GM19025 (cell line): ENCODE measurements around the gene PGBD5.
A peak's percentile ranks its signal among the peaks of the same experiment; 100 is the strongest.

ENCODE experiments used
- ATAC-seq: cut with Tn5 transposase; IDR thresholded peaks from one replicate; pipeline ENCODE4 v1.9.1; 2021; ENCODE audit warnings: mild to moderate bottlenecking, low read depth, moderate library complexity; ENCODE audit not compliant: unreplicated experiment

The PGBD5 gene

DNA sequence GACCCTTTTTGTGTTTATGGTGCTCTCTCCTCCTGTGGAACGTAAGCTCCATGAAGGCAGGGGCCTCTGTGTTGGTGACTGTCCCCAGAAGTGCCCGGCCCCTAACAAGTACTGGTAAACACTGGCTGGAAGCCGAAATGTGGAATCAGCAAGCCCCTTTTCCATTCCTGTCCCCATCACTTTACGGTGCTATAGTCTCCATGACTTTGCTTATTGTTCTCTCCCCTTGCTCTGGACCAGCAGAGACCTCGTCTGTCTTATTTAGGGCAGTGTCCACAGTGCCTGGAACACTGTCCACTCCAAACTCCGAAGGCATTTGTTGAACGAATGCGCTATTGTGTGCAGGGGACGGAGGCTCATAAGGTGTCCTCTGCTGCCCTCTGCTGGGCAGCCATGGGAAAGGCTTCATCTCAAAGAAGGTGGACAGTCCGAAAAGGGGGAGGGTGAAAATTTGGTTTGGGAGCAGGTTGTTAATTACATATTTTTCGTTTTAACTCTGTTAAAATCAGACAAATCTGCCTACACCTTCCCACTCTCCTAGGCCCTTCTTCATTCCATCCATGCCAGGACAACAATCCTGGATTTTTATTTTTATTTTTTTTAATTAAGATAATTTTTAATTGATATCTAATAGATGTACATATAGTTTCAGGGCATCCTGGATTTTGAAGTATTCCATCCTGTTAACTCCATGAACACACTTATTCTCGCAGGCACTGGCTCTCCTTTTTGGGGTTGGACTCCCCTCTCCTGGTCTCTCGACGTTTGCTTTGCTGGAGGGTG, 115.6 kb downstream of the PGBD5 start:
- no peak for ATAC-seq

DNA sequence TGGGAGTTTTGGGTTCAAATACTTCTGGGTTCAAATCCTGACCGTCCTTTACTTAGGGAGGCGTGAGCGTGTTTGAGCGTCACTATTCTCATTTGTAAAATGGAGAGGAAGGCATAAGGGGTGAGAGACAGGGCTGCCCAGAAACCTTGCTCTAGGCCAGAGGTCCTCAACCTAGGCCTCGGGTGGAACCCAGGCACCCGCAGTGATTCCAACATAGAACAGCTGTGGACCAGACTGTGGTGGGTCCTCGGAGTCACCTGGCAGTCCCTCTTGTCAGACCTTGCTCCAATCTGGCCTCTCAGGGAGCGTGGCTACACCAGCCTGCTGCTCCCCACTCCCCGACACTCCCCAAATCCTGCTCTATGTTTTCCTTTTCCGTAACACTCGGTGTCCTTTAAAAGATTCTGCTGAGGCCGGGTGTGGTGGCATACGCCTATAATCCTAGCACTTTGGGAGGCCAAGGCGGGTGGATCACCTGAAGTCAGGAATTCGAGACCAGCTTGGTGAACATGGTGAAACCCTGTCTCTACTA, 116.4 kb downstream of the PGBD5 start:
- no peak for ATAC-seq

DNA sequence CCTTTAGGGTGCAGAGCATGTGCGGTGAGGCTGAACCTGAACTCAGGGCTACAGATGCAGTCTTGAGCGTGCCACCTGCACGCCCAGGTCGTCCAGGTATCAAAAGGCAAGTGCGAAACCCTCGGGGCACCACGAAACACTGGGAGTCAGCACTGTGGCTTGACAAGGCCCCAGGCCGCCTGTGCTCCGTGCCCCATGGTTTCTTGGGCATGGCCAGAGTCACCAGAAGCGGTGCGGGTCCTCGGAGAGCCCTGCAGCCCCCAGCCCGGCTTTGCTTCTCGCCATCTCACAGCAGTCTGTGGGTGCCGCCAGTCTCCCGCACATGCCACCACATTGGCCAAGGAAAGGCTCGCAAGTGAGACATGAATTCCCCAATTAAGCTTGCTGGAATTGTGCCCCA, 117.3 kb downstream of the PGBD5 start:
- ATAC-seq: no peak

DNA sequence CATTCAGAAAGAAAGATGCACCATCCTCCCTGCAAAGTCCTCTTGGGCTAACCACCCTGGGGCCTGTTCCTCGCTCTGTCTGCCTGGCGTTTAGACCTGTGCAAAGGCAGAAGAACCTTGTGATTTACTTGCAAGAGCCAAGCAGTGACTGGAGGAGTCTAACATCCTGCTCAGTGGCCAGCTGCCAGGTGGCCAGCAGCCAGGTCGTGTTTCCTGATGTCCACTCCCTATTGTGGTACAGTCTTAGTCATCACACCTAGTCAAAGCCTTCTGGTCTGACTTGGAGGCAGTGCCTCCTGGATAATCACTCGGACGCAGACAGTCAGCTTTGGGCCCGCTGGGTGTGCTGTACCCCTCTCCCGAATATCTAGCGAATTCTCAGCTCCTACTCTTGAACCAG, 118.1 kb downstream of the PGBD5 start:
- ATAC-seq: no peak

DNA sequence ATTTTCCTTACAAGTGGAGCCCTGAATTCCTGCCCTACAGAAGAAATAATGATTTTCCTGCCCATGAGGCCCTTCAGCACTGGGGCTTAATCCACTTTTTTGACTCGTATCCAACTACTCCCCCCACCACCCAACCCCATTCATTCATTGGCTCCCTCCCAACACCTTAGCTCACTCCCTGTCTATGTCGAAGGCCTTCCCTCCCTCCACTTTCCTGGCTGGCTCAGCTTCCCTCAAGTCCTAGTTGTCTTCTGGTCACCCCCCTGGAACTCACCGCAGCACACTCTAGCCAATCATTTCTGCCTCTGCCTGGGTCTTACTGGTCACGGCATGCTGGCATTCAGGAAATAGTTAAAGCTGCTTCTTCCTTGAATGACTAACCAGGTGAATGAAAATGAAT, 118.9 kb downstream of the PGBD5 start:
- ATAC-seq: no peak

DNA sequence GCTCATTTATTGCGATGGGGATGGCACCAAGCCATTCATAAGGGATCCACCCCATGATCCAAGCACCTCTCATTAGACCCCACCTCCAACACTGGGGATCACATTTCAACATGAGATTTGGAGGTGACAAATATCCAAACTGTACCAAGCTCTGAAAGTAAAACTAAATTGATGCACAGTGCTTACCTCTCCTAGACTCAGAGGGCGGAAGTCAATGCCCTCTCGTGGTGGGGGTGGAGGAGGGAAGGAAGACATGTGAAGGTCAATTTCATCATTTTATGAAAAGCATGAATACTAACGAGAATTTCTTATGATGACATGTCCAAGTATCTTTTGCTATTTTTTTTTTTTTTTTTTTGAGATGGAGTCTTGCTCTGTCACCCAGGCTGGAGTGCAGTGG, 120.0 kb downstream of the PGBD5 start:
- peak; percentile 70 for ATAC-seq

DNA sequence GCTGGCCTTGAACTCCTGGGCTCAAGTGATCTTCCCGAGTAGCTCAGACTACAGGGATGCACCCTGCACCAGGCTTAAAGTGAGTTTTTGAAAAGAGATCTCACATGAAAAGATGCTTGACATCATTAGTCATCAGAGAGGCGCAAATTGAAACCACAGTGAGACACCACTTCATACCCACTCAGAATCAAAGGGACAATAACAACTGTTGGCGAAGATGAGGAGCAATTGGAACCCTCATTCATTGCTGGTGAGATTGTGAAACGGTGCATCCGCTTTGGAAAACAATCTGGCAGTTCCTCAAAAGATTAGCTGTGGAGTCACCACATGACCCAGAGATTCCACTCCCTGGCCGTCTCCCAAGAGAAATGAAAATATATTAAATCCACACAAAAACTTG, 122.3 kb downstream of the PGBD5 start:
- ATAC-seq: no peak

DNA sequence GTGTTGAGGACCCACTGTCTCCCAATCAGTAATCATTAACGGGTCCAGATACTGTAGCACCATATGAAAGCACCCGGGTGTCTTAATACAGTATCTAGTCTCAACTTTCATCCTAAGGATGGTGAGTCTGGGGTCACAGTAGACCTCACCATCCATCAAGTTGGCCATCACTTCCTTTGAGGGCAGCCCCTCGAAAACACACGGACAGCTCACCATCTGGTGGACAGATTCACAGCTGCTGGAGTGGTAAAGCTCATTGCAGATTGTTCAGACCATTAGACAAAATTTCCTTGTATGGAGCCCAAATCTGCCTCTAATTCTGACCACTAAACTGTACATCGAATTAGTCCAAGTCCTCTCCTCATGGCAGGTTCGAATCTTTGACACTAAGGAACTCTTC, 123.1 kb downstream of the PGBD5 start:
- no peak for ATAC-seq

DNA sequence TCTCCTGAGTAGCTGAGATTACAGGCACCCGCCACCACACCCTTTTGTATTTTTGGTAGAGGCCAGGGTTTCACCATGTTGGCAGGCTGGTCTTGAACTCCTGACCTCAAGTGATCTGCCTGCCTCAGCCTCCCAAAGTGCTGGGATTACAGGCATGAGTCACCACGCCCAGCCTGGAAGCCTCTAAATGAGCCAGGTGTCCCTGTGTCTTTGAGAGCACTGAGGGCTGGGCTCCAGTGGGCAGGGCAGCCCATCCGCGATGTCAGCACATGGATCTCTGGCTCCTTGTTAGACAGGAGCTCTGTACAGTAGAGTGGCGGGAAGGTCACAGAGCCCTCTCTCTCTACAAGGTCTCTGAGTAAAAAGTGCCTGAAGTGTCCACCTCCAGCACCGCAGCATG, 124.3 kb downstream of the PGBD5 start:
- no peak for ATAC-seq

DNA sequence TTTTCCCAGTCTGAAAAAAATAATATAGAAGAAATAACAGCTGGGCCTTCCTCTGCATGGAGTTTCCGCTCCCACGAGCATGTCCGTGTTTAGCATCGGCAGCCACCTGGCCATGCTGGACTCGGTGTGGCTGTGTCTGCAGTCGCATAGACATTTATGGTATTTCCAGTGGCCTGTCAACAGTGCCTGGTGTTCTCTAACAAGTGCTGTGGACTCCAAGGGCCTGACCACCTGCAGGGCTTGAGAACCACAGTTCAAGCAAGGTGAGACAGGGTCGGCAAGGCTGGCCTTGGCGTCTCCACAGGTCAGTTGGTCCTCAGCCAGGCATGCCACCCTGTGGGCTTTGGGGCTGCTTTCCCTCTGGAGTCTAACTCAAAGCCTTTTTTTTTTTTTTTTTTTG, 124.8 kb downstream of the PGBD5 start:
- ATAC-seq: no peak

DNA sequence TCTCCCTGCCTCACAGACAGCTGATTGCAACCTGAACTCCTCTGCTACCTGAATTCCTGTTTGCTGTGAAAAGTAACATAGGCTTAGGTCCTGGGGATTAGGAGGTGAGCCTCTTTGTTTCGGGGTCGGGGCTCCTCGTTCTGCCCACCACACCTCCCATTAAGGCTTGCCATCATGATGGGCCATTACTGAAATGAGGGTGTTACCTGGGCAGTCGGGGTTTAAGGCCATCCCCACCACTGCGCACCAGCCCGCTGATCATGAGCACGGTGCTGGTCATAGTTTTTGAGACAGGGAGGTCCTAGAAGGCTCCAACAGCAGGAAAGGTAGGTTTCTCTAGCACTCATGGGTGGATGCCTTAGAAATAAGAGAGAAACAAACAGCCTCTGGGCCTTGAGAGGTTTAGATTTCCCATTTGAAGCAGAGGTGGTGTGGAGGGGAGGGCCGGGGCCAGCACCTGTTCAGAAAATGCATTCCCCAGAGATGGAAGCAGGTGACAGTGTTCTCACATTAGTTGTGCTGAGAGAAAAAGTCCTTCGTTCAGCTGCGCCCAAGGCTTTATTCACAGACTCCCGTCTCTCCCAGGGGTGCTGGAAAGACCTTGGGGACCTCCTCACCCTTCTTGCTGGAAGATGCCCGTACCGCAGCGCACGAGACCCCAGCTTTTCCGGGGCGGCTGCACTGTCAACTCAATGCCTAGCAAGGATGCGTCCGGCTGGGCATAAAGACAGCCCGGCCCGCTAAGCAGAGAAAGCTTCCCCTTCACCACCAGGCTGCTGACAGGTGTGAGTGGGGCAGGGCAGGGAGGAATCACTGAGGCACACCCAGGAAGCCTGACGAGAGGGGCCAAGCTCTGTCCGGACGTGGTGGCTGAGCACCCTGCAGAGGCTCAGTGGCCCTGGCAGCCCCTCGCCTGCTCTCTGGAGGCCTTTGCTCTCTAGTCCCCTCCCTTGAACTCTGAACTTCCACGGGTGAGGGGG, 125.5 kb downstream of the PGBD5 start:
- ATAC-seq: no peak

DNA sequence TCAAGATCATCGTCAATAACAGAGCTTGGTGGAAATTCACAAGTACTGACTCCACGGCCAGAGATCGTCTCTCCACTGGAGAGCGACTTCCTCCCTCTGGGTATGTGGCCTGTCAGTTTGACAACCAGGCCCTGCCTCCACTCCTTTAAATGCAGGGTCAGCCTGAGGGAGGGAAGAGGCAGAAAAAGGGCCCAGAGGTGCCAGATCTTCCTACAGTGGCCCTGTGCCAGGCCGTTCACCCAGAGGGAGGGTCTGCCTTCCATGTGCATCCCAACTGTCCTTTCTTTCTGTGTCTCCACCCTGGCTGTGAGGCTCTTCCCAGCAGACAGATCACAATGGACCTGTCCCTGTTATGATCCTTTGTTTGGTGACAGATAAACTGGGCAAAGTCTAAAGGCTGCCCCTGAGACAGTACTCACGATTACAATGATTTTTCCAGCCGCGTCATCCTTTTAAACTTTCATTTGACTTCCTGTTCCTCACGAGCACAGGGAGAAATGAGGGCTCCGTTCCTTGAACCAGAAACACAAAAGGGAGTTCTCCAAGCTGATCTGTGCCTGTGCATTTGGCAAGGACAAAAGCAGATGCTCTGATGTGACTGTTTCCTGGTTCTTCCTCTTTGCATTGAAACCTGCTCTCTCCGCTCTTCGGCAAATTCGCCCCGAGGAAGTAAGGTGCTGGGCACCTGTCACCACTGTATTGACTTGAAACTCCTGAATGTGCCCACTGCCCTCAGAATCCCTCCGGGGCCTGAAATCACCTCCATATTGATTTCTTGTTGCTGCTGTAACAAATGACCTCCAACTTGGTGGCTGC, 126.7 kb downstream of the PGBD5 start:
- ATAC-seq: no peak

DNA sequence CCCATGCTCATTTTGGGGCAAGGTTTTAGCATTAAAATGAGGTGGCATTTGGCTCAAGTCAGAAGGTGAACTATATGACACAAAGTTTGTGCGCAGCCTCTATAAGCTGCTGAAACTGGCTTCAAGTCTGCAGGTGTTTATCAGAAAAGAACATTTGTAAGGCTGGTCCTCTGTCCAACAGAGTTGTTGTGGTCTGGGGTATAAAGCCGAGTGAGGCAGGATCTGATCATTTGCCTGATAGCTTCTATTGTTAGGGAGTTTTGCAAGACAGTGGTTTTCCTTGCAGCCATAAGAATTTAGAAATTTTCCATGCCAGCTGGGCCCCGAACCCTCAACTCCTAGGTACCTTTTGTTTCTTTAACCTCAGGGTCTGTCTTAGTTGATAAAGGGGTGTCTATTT, 130.8 kb downstream of the PGBD5 start:
- ATAC-seq: no peak

DNA sequence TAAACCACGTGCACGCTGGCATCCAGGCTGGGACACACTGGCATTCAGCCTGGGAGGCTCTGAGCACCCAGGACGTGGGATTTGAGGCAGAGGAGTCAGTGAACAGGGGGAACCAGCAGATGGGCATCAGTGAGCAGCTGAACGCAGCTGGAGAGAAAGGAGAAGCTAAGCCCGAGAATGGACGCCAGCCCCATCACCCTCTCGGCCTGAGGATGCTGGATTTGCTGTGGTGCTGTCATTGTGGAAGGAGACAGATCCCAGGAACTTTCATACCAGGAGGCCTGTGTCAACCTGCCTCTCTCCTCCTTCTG, 132.8 kb downstream of the PGBD5 start:
- no peak for ATAC-seq

DNA sequence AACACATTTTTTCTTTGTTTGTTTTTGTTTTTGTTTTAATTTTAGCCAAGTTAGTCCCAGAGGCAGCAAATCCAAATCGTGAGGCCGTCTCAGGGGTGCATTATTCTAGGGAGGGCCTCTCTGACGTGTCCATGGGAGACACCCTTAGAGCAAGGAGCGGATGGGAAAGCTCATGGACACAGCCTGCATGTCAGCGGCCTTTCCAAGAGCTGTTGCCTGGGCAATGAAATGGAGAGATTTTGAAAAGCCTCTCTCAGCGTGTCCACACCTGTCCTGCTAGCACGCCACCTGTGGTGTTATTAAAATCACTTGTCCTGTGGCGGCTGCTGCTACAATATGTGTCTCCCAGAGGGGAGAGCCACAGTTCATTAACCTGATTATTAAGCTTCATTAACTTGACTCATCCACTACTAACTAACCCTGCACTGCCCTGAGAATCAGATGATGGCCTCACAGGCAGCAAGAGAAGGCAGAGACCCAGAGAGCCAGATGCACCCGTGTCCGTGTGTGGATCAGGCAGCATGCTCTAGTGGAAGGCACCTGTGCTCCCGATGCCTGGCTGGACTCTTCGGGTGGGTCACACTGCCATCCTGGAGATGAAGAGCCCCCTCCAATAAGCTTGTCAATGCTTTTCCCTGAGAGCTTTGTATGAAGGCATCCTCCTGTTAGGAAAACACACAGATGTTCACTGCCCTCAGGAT, 133.3 kb downstream of the PGBD5 start:
- no peak for ATAC-seq

DNA sequence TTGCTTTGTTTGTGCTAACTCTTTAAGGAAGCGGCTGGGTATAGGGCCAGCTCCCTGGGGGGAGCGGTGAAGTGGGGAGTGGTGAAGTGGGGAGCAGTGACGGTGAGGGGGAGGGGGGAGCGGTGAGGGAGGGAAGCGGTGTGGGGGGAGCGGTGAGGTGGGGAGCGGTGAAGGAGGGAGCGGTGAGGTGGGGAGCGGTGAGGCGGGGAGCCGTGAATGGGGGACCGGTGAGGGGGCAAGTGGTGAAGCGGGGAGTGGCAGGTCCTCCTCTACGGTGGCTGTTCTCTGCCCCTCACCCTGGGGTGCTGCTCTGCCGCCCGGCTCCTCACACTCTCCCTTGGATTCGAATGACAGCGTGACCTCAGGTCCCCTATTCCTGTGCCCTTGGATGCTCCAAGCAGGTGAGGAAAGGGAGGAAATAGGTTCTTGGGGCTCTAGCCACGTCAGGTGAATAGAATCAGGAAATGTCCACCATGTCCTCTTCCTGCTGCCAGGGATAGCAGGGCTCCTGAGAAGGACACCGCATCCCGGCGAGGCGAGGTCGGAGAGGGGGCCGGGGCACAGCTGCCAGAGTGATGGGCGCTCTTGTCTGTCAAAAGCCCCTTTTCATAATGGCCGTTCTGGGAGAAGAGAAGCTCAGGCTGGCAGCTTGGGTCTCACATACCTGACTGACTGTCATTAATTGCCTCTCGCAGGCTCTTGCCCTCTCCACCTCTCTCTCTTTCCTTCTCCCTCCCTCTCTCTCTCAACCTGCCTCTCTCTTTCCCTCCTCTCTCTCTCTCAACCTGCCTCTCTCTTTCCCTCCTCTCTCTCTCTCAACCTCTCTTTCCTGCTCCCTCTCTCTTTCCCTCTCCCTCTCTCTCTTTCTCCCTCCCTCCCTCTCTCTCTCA, 134.2 kb downstream of the PGBD5 start:
- no peak for ATAC-seq

DNA sequence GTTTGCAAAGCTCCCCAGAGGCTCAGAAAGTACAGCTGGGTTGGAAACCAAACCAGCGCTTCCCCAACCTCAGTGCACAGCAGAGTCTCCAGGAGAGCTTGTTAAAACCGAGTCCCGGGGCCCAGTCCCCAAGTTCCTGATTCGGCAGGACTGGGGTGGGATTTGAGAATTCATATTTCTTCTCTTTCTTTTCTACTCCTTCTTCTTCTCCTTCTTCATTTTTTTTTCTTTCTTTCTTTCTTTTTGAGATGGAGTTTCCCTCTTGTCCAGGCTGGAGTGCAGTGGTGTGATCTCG, 136.8 kb downstream of the PGBD5 start:
- no peak for ATAC-seq

DNA sequence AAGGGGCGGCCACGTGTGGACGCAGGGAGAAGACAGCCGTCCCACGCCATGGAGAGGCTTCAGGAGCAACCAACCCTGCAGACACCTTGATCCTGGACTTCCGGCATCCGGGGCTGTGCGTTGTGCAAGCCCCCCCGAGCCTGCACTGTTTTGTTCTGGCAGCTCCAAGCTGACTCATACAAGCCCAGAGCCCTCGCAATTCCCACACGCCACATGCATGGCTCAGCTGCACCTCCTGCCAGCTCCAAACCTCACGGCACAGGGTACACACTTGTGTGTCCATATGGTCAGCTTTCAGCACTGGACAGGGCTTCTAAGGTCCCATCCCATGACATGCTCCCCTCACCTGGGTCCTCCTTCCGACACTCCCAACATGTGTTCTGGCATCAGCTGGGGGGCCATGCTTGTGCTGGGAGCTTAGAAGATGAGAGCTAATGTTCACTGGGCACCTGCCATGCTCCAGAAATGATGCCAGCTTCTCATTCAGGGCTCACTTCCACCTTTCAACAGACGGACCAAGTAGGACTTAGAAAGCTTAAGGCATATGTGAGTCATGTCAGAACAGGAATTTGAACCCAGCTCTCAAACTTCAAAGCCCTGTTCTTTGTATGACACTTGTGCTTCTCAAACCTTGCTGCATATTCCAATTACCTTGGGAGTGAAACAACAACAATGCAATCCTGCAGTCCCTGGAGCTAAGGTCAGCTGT, 137.3 kb downstream of the PGBD5 start:
- no peak for ATAC-seq
